HG02610 (cell line): ENCODE data around the gene SUGT1.

Experiments
- ATAC-seq: cut with Tn5 transposase; IDR thresholded peaks from one replicate; pipeline ENCODE4 v1.9.1; 2021; ENCODE audit warnings: mild to moderate bottlenecking, moderate library complexity; ENCODE audit not compliant: unreplicated experiment

The SUGT1 gene

DNA sequence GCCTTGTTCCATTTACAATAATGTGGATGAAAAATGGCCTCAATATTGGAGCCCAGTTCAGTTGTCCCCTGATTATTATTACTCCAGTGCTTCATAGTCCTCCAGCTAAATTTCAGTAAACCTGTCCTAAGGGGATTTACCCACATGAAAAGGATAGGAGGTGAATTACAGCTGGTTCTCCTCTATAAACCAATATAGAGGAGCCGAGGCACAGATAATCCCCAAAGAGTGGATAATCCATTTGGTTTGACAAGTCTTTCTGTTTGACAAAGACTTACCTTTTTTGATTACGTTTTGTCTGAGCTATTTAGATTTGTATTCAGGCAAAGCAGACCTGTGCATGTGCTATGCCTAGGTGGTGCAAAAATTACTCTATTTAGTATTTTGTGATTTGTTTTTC is 84.3 kb downstream of the SUGT1 start:
- no peak for ATAC-seq

DNA sequence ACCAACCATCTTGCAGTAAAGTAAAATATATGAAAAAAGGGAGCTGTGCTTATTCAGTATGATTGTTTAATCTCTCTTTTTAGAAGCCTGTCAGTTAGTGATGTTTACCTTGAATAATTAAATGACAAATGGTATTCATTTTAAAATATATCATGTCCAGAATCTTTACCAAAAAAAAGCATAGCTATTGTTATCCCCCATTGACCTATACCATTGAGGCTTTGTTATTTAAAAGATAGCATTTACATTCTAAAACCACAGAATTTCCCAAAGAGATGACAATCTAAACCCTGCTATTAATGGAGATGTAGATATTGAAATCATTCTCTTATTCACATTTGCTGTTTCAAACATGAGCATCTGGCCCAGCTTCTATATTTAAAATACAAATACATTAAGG is 84.8 kb downstream of the SUGT1 start:
- ATAC-seq, result no peak

DNA sequence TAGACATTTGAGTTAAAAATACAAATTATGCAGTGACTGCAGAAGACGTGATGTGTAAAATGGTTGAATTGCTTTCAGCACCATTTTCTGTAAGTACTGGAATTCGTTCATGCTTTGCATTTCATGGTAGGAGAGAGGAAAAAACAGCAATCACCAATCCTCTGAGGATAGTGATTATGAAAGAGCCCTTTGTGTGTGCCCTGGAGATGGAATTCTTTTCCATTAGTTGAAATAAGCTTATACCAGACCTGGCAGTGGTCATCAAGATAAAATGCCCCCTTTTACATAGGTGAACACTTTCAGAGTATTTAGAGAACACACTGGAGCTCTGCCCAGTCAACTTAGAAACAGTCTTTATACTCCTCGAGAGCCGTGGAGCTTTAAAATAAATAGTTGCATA is 85.3 kb downstream of the SUGT1 start:
- no peak for ATAC-seq

DNA sequence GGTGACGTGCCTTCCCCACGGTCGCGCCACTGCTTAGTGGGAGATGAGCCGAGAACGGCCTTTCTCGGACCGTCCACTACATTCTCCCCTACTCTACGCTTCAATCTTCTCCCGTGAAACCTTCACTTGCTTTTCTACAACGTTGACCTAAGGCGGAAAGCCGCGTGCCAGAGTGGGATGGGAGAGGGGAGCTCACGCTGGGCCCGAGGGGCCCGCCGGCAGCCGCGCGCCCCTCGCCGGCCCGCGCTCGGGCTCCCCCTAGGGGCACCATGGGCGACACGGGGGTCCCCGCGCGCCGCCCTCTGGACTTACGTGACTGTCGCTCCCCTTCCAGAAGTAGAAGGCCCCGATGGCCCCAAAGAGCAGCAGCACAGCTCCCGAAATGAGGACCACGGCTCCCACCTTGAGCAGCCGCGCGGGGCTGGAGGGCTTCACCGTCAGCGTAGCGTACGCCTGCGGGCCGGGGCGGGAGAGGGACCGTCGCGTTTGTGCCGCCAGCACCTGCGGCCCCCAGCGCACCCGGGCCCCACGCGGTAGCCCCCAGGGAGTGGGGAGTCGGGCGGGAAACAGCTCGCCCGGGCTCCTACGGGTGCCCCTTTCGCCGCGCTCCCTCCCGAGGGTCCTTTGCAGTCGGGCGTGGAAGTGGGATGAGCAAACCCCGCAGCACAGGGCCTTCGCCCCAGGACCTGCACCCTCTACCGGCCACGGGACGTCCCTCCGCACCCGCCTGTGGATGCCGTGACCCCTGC is 86.3 kb downstream of the SUGT1 start:
- no peak for ATAC-seq

DNA sequence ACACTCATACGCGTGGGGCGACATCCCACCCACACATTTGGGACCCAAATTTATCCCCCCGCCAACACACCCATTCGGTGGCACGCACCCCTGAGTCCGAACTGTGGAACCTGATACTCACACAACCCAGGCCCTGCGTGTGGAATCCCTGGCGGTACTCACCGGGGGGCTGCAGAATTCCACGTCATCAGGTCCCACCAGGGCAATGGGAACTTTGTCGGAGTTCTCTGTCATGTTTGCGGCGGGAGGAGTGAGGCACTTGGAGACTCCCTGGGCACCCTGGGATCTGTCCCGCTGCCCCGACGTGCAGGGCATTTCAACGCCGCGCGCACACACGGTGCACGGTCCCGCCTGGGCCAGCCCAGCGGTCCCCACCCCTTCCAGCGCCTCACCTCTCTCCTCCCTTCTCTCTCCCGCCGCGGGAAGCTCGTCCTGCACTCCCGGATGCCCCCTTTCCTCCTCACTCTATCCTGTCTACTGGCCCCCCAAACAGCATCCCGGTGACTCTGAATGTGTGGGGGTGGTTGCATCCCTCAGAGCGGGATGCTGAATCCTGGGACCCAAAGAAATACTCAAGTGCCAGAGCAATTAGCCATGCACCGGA is 86.9 kb downstream of the SUGT1 start, which contains the start of gene CNMD:
TSS of gene CNMD (minus strand) at position 353 of the 604 bp plus-strand sequence. CDS start at position 234, 119 bp downstream.
- no peak for ATAC-seq

DNA sequence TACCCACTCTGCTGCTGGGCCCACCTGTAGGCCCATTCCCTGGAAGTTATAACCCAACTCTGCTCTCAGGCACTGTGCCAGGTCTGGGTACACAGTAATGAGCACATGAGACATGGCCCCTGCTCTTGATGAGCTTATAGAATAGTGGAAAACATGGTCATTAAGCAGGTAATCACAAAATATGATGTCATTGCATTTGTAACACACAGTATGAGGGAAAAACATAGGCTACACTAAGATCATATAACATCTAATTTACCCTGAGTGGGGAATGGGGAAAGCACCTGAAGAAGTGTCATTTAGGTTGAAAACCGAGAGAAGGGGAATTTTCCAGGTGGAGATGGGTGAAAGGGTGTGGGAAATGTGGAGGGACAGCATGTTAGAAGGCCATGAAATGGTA is 90.9 kb downstream of the SUGT1 start:
- ATAC-seq, result no peak

DNA sequence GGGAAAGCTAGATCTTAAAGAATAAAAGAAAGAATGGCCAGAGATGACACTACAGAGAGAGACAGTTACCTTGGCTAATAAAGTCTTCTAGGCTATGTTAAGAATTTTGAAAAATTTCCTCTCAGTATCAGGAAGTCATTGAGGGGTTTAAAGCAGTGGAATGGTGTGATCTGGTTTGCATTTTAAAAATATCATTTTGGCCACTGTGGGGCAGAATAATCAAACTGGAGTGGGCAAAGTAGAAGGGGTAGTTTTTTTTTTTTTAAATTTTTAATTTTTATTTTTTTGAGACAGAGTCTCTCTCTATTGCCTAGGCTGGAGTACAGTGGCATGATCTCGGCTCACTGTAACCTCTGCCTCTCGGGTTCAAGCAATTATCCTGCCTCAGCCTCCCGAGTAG is 91.4 kb downstream of the SUGT1 start:
- ATAC-seq, result no peak

DNA sequence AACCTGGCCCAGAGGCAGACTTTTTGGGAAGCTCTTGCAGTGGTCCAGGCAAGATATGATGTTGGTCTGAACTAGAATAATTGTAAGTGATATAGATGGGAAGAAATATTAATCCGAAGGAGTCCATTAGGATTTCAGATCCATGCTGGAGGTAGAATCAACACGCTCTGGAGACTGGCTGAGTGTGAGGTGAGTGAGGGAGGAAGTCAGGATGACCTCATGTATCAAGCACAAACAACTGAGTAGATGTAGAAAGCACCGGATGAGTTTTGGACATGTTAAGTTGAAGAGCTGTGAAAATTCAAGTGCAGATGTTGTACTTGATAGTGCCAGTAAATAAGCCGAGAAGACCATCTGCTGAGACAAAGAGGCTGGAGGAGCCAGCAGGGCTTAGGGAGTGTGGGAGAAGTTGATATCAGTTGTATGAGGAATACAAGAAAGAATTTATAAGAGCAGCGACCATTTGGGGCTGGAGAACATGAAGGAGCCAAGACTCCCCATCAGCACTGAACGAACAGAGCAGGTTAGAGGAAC is 92.3 kb downstream of the SUGT1 start:
- no peak for ATAC-seq

DNA sequence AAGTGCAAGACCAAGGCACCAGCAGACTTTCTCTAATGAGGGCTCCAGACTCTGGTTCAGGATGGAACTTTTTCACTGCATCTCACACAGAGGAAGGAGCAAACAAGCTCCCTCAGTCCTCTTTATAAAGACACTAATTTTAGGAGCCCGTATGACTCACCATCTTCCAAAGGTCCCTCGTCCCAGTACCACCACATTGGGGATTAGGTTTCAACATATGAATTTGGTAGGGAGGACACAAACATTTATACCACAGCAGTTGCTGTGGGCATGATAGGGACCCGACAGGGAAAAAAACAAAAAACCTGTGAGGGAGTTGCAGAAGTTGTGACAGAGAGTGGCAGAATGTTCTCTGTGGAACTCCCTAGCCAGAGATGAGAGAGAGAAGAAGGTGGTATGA is 93.5 kb downstream of the SUGT1 start:
- ATAC-seq, result no peak

DNA sequence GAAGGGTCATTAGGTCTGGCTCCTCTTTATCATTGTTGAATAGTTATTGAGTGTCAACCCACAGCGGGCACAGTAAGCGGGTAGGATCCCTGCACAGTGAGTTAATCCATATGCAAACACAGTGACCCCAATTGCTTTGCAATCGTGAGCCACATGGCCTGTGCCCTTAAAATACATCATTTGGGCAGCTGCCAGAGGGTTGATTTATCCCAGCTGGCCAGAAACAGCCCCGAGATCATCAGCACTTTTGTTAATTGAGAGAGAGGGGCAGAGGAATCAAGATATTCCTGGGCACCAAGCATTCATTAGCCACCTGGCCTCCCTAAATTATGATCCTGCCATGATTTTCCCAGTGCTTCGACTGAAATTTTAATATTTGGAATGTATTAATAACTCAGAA is 96.8 kb downstream of the SUGT1 start:
- no peak for ATAC-seq
